H54 (cell line): ENCODE results near the gene PRR33.
"Not testable (repeated sequence)": the region's sequence is repeated elsewhere in the genome, so short reads cannot be mapped to it uniquely, and the experiment has no call there.

Experiments
- DNase-seq: peaks from one replicate; pipeline ENCODE4 v3.0.0; 2011; ENCODE audit warnings: low spot score, mixed read lengths; ENCODE audit not compliant: insufficient read length
- FAIRE-seq: peaks from 3 replicates; lab custom pipeline; 2011; peaks lifted over from hg19 to GRCh38; lab: Jason Lieb, UNC
- POLR2A ChIP-seq: IDR thresholded peaks from 2 replicates; pipeline ENCODE4 v1.6.1; 2011; ENCODE audit warnings: low read depth, mild to moderate bottlenecking, low read length

PRR33 gene

DNA sequence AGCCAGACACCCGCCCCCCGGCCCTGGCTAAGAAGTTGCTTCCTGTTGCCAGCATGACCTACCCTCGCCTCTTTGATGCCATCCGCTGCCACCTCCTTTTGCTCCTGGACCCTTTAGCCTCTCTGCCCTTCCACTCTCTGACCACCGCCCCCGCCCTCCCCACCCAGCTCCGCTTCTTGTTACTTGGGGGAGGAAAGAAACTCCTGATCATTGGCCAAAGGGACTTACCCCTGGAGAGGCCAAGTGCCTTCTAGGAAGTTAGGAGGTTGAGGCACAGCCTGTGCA is at the start of gene PRR33:
Gene PRR33, minus strand, starts transcription at position 65 of the 285 bp plus-strand sequence. CDS start 1,311 bp downstream, outside the sequence.
- no peak for TF ChIP-seq POLR2A
- no peak for DNase-seq
- no peak for FAIRE-seq

DNA sequence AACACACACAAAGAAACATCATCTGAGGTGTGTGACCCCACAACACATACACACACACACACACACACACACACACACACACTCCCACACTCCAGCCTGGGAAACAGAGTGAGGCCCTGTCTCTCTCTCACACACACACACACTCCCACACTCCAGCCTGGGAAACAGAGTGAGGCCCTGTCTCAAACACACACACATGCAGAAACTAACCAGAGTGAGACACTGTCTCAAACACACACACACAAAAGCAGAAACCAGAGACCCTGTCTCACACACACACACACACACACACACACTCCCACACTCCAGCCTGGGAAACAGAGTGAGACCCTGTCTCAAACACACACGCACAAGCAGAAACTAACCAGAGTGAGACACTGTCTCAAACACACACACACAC is 48.1 kb upstream of the PRR33 start:
- FAIRE-seq, DNase-seq: not testable (repeated sequence)

DNA sequence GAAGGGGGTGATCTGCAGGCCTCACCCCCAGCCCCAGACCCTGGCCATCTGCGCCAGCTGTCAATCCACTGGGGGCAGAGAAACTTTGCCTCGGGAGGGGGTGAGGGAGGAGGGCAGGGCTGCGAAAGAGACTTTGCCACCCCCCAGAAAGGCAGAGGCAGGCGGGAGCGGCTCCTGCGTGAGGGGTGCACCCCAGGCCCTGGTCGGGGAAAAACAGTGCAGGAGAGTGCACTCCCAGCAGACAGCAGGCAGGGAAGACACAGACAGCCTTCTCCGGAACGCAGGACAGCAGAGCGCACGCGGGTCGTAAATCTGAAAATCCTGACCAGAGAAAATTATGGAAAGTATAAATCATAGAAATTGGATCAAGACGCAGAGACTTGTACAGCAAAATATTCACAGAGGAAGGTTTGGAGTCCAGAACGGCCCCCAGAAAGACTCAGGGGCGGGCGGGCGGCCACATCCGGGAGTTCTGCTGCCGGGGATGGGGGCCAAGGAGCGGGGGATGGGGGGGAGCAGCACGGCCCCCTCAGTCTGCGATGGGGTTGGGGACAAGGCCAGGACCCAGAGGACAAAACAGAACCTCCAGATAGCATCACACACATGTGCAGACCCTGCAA is 47.4 kb upstream of the PRR33 start:
- DNase-seq (no peak), FAIRE-seq (no peak)
- TF ChIP-seq POLR2A, result no peak

DNA sequence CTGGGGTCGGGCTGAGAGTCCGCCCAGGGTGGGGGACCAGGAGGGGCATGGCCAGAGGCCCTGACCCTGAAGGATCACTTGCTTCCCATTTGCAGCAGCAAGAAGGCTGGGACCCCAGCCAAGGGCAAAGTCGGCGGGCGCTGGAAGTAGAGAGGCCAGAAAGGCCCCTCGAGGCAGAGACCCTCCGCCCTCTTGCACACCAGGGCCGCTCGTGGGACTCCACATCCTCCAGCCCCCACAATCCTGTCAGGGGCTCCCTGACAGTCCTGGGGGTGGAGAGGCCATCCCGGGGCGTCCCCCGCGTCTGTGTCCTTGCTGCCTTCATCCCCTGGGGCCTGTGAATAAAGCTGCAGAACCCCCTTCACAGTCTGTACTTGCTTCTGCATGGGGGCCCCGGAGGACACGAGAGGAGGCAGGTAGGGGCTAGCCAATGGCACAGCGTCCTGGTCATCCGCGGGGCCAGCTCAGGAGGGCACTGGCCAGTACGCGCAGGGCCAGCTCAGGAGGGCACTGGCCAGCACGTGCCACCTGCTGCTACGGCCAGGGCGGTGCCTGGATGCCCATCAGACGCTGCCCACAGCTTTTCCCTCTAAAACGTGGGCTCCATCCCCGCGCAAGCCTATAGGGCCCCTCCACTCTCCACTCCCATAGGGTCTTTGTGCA is 46.8 kb upstream of the PRR33 start:
- no peak for TF ChIP-seq POLR2A
- no peak for FAIRE-seq

DNA sequence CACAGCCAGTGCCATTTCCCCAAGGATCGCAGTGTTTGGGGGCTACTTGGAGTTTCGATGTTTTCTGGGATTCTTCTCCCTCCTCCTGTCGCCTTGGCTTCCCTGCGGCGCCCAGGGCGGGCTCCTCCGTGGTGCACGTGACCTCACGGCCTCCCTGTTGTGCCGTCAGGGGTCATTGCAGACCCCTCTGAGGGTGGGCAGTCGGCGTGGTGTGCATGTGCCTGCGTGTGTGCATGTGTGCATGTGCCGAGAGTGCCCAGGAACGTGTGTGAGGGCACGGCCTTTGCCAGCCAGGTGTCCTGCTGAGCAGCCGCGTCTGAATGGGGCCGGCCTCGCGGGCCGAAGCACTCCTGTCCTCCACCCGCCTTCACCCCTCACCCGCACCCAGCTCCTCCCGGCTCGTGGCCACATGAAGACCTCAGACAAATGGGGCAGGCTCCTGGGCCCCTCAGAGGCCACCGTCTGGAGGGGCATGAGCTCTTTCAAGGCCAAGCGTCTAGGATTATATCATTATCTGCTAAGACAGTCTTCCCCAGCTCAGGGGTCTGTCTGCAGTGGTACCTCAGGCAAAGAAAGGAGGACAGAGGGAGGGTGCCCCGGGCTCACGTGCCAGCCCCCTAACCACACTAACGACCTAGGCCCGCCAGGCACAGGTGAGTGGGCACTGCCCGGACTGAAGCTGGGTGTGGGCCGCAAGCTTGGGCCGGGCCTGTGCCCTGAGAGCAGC is 46.1 kb upstream of the PRR33 start:
- TF ChIP-seq POLR2A, result no peak
- no peak for DNase-seq
- FAIRE-seq, result no peak

More for the DNA sequence above, 46.8 kb upstream of the PRR33 start:
- no peak for DNase-seq

DNA sequence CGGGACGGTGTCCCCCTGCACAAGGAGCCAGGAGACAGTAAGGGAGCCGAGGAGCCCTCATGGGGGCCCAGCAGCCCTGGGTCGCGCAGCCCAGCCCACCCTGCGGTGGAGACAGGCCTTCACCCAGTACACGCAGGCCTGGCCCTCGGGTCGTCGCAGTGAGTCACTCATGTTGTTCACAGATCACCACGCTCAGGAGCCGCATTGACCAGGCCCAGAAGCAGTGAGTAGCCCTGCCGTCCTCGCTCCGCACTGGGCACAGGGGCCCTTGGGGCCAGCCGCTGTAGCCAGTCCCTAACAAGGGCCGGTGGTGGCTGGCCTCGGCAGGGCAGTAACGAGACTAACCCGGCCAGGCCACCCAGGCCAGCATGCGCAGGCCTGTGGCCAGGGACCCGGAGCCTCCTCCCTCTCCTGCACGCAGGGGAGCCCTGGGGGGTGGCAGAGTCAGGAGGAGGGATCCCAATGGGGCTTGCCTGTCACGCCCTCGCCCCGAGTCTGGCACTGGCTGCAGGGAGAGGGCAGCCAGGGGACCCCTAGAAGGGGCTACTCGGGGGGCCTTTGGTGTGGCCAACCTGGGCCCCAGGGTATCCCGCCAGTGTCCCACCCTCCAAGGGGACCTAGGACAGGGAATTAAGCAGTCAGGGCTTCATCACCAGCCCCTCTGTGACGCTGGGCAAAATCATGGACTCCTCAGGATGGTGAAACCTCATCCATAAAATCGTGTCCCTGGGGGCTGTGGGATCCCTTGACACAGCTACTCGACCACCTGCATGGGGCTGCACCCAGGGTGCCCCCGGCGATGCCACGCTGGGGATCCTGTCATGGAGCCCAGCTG is 45.3 kb upstream of the PRR33 start:
- DNase-seq (no peak), FAIRE-seq (no peak)
- TF ChIP-seq POLR2A, result no peak

DNA sequence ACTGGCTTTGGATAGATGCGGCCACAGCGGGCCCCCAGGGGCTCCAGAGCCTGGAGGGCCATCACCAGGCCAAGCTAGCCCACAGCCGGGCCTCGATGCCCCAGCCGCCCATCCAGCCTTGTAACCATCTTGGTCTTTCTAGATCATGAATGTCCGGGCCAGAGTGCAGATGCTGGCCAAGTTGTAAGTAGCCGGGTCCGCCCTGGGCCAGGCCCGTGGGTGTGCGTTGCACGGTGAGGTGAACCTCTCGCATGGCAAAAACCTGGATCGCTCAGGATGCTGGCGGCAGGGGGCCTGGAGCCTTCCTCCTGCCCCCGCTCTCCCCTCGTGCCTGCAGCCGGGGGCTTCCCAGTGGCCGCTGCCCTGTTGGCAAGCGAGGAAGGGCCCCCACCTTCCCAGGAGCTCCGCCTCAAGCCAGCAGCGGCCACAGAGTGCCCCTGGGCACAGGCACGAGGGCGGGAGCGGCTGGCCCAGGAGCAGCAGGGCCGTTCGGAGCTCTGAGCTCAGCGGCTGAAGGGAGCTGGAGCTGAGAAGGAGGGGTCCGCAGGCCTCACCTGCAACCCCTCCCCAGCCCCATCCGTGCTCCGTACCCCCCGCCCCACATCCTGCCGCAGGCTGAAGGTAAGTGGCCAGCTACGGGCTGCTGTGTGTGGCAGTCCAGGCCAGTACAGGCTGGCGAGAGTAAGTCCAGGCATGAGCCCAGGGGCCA is 44.5 kb upstream of the PRR33 start:
- DNase-seq, result no peak
- FAIRE-seq, result no peak
- TF ChIP-seq POLR2A, result no peak

DNA sequence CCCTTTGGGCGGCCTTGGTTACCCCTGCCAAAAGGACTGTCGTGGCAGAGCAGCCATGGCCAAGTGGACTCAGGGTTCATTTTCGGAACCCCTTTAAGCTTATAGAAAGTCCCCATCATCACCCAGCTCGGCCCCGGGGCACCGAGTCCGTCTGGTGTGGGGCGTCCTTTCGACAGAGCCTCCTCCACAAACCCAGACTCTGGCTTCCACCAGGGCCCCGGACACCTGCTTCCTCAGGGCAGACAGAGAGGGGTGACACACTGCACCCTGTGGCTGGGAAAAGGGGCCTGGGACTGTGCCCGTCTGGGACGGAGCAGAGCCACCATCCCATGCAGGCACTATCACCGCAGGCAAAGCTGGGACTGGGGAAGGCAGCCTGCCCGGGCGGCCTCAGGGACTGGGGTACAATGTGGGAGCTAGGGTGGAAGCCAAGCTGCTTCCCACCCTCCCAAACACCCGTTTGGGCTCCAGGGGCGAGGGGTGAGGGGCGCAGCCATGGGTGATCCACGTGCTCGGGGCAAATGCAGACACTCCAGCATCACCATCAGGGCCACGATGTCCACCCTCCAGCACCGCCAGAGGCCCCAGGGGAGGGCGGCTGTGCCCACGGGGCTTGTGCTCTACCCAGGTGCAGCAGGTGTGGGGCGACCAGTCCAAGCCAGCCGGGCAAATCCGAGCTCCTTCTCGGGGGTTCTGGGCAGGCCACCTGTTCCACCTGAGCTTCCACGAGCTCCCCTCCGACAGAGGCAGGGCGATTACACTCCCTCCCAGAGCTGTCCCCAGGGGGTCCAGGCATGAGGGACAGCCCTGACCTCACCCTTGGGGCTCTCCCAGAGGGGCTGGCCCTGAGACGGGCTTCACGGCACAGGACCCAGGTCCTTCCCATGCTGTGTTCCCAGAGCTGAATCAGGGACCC is 43.7 kb upstream of the PRR33 start:
- FAIRE-seq (no peak), DNase-seq (no peak)
- TF ChIP-seq POLR2A, result no peak

DNA sequence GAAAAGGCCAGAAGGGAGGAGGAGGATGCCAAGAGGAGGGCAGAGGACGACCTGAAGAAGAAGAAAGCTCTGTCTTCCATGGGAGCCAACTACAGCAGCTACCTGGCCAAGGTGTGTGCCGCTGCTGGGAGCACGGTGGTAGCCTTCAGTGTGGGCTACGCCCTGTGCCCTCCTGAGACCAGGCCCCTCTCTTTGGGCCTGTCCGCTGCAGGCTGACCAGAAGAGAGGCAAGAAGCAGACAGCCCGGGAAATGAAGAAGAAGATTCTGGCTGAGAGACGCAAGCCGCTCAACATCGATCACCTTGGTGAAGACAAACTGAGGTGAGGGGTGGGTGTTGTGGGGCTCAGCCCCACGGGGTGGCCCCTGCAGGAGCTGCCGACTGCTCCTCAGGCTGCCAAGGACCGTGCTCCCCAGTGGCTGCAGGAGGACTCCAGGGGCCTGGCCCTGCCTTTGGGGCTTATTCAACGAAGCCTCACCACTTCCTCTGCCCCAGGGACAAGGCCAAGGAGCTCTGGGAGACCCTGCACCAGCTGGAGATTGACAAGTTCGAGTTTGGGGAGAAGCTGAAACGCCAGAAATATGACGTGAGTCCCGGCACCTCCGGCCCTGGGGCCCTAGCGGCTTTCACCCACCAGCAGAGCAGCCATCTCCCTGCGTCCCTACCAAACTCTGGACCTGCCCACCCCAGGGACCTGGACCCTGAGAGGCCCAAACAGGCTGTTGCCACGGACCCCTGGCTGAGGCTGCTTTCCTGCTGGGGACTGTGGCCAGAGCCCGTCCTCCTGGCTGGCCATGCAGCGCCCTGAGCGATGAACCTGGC is 42.9 kb upstream of the PRR33 start:
- DNase-seq, result no peak
- no peak for FAIRE-seq
- no peak for TF ChIP-seq POLR2A

DNA sequence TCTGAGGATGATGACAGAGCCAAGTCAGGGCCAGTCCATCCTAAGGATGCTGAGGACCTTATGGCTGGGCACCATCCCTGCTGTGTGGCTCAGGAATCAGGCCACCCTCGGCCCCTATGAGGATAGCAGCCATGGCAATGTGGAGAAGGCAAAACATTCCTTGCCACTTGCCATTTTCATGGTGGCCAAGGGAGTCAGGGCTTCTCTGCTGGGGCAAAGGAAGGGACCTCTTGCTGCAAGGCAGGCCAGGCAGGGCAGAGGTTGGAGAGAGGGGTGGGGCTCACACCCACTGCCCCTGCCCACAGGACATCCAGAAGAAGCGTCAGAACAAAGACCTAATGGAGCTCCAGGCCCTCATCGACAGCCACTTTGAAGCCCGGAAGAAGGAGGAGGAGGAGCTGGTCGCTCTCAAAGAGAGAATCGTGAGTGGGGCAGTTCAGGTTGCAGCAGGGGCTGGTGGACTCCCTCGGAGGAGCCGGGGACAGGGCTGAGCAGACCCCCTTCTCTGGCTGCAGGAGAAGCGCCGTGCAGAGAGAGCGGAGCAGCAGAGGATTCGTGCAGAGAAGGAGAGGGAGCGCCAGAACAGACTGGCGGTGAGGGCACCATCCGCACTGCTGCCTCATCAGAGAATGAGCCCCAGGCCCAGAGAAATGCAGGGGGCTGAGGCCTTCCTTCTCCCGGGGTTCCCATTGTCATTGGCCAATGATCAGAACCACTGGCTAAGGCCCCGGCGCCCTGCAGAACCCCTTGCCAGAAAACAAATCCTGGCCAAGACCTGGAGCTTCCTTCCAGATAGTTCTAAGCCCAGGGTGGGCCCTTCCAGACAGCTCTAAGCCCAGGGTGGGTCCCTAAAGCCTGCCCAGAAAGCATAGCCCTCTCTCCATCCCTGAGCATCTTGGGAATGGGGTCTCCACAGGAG is 42.0 kb upstream of the PRR33 start:
- DNase-seq, result no peak
- FAIRE-seq, result no peak
- TF ChIP-seq POLR2A, result no peak

DNA sequence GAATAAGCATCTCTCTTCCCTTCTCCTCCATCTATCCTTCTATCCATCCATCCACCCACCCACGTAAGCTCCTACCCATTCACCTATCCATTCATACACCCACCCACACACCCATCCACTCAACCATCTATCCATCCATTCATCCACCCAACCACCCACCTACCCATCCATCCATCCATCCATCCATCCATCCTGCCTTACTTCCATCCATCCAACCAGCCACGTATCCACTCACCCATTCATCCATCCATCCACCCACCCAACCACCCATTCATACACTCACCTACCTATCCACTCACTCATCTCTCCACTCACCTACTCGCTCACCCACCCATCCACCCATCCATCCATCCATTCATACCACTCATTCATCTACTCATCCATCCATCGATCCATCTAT is 41.0 kb upstream of the PRR33 start:
- DNase-seq (no peak), FAIRE-seq (no peak)
- TF ChIP-seq POLR2A, result no peak
